A204.1 (cell line): ENCODE measurements around the gene NPTXR.

ENCODE experiments used
- FAIRE-seq: peaks from 2 replicates; lab custom pipeline; 2012; peaks lifted over from hg19 to GRCh38; lab: Jason Lieb, UNC

The NPTXR gene

DNA sequence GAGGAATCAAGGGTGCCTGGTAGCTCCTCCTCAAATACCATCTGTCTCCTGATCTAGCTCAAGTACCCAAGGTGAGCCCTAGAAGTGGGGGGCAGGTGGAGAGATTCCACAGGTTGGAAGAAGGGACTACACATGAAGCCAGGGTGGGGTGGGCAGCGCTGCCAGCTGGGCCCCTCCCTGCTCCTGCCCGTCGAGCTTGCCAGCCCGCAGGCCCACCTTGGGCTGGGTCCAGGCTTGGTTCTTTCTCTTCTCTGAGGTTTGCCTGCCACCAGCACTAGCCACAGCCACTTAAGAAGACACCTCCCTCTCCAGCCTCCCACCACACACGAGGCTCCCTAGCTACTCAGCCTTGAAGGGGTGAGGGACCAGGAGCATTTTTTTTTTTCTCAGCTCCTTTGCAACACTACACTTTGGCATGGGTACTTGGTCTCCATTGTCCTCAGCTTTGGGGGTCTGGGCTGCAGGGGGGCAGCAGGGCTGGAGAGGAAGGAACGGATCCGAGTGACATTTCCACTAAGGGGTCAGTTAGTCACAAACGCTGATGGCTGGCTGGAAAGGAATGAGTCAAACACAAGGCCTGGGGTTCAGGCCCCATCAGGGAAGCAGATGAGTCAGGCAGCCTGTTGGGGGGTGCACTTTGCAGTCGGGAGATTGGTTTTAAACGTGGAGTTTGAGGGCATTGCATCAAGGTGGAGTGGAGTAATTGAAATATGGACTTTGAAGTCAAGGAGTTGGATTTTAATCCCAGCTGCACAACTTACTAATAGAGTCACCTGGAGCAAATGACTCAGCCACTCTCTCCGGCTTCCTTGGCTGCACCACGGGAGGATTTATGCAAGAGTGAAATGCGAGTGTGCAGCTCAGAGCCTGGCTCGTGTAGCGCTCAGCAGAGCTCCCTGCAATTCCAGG is 7.4 kb upstream of the NPTXR start:
- peak; percentile 95 for FAIRE-seq

DNA sequence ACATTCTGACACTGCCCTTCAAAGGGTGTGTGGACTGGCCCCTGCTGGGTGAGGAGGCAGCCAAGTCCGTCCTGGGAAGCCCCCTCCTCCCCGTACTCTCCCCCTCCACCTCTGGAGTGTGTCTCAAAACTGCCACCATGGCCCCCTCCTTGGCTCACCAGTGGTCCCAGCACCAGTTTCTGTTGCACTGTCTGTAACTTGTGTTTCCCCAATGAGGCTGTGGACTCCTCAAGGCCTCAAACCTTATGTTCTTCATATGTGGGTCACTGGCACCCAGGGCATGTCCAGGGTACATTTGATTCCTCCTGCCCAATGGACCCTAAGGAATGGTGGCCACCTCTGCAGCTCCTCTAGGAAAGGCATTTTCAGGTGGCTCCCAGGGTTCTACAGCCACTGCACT is 6.6 kb upstream of the NPTXR start:
- FAIRE-seq, result no peak

DNA sequence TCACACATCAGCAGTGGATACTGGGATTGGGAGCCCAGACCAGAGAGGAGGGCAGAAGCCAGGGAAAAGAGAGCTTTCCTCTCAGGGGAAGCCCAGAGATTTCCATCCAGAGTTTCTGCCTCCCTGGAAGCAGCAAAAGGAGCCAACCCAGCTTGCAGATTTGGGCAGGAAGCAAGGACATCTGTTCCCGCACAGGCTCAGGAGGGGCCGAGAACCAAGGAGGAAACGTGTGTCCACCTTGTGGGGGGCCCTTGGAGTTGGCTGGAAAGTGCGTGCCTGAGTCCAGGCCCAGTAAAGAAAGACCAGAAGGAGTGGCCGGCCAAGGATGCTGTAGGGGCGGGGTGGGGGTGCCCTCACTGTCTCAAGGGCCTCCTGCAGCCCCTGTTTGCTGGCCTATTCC is 6.0 kb upstream of the NPTXR start:
- peak; percentile 29 for FAIRE-seq

DNA sequence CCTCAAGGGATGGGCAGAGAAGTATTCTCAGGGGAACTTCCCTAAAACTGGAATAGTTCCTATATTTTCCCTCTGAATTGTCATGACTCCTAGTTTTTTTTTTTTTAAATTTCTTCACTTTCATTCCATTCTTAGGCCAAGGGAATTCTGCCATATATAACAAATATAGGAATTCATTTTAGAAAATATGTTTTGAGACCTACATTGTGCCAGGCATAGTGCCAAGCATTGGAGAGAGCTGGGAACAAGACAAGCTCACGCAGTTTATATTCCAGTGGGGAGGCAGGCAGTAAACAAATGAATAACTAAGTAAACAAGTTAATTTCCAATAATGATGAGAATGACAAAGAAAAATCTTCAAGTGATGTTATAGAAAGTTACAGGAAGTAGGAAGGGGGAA is 2.6 kb upstream of the NPTXR start:
- FAIRE-seq, result no peak

DNA sequence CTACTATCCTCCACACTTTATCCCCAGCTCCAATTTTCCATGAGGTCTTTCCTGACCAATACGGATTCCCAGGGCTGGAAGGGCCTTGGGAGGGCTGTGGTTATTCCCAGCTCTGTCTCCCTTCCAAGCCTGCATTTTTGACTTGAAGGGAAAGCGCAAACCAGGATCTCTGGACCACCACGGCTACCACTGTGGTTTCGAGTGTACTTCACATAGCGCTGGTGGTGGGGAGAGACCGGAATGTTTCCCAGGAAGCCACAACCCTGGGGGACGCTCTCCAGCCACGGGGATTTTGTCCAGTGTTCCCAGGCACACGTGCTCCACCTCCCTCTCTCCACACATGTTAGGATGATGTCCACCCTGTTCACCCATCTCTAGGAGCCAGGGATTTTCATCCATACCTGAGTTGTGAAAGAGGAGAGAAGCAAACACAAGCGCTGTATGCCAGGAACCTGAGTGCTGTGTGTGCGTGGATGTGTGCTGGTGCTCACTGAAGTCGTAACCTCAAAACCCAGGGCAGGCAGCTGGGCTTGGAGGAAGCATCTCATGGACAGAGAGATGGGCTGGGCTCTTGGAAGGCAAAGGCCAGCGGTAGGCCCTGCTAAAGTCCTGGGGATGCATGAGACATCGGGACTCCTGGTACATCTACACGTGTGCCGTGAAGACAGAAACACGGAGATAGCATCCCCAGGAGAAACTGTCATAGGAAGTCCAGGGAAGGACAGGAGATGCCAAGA is 1.3 kb upstream of the NPTXR start:
- no peak for FAIRE-seq

DNA sequence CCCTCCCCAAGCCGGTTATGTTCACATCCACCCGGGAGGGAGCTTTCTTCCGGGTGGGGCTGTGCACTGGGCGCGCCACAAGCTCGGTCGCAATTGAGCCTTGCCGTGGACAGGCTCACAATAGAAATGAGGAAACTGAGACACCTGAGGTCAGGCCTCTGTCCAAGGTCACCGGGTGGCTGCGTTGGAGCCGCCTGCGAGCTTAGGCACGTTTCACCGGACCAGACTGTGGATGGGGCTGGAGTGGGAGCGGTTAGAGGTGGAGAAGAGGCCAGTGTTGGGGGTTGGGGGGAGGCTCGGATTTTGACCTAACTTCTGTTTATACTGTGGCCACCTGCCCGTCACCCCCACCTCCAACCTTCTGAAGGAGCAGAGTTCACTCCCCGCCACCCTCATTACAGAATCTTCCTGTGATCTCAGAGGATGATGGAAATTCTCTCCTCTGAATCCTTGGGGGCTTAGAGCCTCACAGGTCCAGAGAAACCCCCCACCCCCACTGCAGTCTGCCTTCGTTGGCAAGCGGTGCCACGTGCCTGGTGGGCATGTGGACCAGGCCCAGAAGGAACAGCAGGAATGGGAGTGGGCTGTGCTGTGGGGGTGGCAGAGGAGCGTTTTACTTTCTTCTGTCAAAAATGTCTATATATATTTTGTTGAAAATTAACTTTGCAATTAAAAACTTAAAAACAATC is 631 bp upstream of the NPTXR start:
- FAIRE-seq, result no peak

DNA sequence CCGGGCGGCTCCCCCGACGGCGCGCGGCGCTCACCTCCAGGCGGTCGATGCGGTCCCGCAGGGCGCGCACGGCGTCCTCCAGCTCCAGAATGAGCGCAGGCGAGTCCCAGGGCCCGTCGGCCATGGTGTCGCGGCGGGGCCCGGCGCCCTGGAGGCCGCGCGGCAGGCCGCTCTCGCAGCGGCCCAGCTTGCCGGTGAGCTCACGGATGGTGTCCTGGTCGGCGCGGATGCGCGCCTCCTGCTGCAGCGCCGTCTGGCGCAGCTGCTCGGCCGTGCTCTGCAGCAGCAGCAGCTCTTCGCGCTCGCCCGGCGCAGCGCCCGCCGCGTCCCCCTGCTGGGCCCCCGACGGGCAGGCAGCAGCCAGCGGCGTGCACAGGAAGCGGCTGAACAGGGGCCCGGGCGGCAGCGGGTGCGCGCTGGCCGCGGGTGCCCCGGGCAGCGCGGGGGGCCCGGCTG is 599 bp downstream of the NPTXR start:
- FAIRE-seq, result no peak

DNA sequence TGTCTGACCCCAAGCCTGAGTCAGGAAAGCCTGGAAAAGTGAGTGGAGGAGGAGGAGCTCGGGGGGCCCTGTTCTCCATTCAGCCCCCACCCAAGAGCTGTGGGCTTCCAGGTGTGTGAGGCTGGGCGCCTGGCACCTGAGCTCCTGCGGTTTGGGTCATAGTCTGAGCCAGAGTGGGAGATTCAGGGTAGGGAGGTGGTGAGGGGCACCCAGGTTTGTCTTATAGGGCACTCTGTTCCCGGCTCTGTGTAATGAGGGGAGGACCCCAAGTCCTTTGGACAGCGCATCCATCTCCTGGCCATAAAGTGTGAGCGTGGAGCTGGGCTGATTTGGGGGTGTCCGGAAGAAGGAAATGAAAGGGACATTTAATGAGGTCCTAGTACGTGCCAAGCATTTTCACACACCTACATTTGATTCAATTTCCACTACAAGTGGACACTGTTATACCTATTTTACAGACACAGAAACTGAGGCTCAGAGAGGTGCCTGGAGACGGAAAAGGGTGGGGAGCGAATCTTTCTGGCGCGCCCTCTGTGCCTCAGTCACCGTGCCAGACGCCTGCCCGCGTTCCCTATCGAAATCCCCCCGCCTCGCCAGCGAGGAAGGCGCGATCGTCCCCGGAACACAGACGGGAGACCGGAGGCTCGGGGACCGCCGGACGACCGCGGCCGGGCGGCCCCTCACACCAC is 1.2 kb downstream of the NPTXR start:
- no peak for FAIRE-seq

DNA sequence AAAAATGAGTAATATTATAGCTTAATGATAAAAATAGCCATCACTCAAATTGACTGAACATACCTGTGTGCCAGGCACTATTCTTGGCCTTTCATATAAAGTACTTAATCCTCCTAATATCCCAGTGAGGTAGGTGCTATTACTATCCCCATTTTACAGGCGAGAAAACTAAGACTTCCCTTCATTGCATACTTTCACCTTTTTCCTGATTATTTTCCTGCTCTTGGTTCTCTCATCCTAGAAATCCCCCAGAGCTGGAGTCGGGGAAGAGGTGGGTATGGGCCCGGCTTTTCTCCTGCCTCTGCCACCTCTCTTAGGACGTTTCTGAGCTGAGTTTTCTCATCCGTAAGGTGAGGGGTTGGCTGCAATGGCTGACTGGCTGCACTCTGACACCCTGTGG is 2.2 kb downstream of the NPTXR start:
- no peak for FAIRE-seq

DNA sequence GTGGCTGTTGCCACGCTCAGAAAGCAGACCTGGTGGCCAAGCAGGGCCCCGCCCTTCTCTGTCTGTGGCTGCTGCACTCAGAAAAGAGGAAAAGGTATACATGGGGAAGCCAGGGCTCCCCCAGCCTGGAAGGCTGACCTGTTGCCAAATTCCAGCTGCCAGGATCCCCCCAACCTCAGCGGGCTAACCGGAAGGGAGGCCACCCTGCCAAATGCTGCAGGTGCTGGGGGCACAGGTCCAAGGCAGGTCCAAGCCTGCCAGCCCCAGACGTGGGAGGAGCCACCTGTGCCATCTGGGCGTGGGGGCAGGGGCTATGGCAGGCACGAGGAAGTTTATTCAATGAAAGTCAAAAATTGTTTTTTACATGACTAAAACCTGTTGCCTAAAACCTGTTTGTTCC is 2.6 kb downstream of the NPTXR start:
- FAIRE-seq, result no peak

DNA sequence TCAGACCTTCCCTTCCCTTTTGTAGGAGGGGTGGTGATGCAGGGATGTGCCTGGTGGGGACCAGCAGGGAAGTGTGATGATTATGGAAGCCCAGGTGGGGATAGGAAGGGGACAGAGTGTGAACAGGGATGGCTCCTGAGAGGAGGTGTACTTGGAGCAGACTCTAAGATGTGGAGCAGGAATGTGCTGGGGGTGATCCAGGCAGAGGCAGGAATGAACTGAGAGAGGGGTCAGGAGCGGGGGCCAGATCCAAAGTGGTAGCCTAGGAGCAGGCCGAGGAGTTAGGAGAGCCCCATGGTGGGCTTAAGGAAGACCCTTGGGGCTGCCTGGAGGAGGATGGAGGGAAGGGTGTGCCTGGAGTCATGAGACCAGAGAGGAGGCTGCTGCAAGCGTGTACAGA is 3.7 kb downstream of the NPTXR start:
- no peak for FAIRE-seq

DNA sequence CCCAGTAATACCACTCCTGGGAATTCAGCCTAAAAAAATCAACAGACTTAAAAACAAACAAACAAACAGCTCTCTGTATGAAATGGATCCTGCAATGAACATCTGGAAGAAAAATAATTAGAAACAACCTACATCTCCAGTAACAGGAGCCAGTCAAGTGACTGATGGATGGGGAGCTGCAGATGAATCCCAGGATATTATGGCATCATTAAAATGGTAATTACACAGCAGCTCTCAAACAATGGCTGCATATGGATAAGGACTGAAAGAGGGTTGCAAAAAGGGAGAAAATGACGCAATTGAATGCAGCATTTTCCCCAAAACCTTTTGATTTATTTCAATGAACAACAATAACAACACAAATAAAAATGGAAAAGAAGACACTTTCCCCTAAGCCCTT is 4.1 kb downstream of the NPTXR start:
- FAIRE-seq, result no peak

DNA sequence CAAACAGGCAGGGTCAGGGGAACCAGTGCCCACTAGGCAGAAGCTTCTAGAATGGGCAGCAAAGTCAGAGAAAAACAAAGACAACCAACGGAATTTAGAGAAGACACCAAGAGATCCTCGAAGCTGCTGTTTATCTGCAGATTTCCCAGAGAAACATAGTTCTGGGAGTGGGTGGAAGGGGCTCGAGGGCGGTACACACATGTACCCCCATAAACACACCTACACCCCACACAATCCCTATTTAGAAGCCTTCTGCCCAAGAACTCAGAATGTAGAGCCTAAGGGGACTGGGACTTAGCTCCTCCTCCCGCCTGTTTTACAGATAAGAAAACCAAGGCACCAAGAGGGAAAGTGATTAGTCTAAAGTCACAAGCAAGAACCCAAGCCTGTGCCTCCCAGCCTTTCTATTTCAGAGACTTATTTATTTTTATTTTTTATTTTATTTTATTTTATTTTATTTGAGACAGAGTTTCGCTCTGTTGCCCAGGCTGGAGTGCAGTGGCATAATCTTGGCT is 6.4 kb downstream of the NPTXR start:
- FAIRE-seq, result no peak

DNA sequence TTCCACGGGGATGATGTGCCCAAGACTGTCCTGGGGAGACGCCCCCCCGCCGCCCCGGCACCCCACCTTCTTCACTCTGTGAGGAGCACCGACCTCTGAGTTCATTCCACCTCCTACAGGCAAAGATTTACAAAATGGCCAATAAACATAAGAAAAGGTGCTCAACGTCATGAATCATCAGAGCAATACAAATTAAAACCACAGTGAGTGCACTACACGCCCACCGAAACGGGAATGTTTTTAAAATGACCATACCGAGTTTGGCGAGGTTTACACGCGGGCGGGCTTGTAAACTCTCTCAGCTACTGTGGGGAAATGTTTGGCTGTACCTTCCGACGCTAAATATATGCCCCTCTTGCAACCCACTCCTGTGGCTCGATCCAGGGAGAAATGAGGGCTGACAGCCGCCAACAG is 7.9 kb downstream of the NPTXR start:
- no peak for FAIRE-seq

DNA sequence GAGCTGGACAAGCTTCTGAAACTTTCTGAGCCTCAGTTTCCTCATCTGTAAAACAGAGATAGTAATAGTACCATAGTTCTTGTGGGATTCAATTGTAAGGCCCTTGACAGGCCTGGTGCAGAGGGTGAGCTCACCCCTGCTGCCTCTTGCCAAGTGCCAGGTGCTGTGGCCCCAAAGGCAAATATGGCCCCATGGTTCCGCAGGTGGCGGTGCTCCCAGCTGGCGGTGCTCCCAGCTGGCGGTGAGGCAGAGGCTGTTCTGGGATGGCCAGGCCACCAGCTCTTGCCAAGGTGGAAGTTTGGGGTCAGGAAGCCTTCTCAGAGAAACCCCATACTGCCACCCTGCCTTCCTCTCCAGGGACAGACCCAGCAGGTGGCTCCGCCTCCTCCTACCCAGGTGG is 8.8 kb downstream of the NPTXR start:
- FAIRE-seq, result no peak

DNA sequence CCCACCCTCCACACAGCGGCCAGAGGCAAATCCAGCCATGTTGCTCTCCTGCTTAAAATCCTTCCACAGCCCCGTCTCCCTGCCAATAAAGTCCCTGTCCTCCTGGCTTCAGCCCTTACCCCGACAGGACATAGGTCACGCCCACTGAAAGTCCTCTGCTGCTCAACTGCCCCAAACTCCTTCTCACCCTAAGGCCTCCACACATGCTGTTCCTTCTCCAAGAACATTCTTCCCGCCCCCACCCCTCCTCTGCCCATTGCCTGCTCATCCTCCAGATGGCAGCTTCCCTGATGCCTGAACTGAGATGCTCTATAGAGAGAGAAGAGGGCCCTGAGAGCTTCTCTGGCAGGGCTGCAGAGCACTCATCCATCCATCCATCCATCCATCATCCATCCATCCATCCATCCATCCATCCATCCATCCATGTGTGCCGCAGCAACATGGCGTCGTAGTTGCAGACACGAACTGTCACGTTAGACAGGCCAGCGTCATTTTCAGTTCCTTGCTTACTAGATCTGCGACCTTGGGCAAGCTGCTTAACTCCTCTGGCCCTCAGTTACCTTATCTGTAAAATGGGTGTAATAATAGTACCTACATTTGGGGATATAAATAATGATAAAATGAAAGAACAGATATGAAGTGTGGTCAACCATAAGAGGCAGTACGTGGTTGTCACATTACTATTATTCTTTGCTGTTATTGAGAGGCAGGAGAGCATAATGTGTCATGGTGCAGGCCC is 9.4 kb downstream of the NPTXR start:
- FAIRE-seq, result no peak

DNA sequence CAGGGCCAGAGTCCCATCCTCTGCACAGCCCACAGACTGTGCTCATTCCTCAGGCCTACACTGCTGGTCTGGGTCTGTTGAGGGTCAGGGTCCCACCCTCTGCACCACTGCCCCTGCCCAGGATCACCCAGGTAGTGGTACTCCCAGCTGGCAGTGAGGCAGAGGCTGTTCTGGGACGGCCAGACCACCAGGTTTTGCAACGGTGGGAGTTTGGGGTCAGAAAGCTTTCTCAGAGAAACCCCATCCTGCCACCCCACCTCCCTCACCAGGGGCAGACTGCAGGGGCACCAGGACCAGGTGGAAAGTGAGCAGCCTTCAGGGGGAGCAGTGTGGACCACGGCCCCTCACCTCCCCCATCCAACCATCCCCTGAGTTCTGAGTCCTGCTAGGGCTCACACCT is 10.8 kb downstream of the NPTXR start:
- FAIRE-seq, result no peak

DNA sequence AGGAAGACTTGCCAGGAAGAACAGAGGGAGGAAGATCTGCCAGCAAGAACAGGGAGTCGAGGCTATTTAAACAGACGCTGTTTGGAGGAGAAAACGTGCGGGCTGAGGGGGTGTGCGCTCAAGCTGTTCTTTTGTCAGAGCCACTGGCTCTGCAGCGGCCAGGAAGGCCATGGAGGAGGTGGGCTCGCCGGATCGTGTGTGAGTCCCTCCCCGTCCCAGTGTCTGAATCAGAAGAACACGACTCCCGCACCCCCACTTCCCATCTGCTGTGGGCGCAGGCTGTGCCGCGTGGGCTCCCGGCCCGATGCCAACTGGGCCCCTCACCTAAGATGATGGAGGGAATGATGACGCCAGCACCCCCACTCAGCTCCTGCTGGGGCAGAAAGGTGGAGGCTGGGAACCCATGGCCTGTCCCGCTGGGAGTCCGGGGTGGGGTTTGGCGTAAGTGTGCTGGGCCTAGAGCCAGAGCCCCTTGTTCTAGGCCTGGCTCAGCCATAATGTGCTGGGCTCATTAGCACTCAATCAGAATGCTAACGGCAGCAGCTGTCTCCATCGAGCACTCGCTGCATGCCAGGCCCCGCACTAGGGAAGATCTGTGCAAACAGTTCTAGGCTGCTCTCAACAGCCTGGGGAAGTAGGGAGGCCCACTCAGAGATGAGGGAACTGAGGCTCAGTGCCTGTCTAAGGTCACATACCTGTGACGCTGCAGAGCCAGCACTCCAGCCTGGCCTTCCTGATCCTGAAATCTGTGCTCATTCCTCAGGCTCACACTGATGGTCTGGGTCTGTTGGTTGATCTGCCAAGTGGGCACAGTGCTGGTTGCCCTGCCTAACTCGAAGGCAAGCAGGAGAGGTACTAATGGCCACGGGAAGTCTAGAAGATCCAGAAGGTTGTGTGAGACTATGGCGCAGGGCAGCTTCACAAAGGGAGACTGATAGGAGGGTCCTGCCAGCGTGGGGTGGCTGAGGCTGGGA is 11.5 kb downstream of the NPTXR start:
- no peak for FAIRE-seq

DNA sequence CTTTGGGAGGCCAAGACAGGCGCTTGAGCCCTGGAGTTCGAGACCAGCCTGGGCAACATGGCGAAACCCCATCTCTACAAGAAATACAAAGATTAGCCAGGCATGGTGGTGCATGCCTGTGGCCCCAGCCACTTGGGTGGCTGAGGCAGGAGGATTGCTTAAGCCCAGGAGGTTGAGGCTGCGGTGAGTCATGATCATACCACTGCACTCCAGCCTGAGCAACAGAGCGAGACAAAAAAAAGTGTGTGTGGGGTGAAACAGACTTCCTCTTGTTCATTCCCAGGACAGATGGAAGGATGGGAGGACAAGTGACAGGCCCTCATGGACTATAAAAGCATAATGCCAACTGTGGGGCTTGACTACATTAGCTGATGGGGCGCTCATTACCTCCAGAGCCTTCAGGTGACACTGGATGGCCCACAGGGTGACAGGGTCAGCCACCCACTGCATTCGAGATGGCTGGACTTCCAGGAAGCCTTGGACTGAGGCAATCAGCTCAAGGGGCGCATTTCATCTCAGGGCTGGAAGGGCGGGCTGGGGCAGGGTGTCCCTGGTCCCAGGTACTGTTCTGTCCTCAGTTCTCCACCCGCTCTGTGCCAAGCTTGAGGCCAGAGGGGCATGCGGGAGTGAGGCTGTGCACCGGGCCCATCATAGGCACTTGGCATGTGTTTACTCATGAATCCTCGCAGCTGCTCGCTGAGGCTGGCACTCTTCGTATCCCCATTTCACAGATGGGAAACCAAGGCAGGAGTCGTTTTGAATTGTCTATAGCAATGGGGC is 12.5 kb downstream of the NPTXR start:
- no peak for FAIRE-seq

DNA sequence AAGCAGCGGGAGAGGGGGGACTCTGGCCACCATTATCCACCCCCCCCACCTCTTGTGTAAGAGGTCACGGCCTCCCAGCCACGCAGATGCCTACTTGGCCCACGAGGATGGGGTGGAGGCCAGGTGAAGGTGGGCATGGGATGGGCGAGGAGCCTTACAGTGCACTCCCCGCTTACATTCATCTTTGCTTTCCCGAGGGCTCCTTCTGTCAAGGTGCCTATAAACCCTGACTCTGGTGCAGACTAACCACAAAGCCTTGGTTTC is 13.1 kb downstream of the NPTXR start:
- no peak for FAIRE-seq
